NT2/D1 (cell line): ENCODE data around the gene PDXK.

Experiments
- DNase-seq: peaks from one replicate; pipeline ENCODE4 v3.0.0-alpha.2; 2011; ENCODE audit warnings: low read depth, low spot score
- H3K27me3 ChIP-seq: 2 replicates; pipeline ENCODE4 v1.6.0; 2011; ENCODE audit warnings: mild to moderate bottlenecking; ENCODE audit not compliant: insufficient read length, insufficient read depth
- H3K36me3 ChIP-seq: 2 replicates; pipeline ENCODE4 v1.6.1; 2011; ENCODE audit warnings: mild to moderate bottlenecking, low read length, mixed read lengths; ENCODE audit not compliant: insufficient read depth, insufficient read length
- H3K4me1 ChIP-seq: 2 replicates; pipeline ENCODE4 v1.5.1; 2011; ENCODE audit not compliant: insufficient read depth, insufficient read length
- H3K4me3 ChIP-seq: 2 replicates; pipeline ENCODE4 v1.5.1; 2011; ENCODE audit warnings: low read depth; ENCODE audit not compliant: insufficient read length
- H3K9ac ChIP-seq: 2 replicates; pipeline ENCODE4 v1.6.0; 2011; ENCODE audit warnings: low read depth; ENCODE audit not compliant: insufficient read length
- H3K9me3 ChIP-seq: 2 replicates; pipeline ENCODE4 v1.5.1; 2011; ENCODE audit warnings: mild to moderate bottlenecking, low read length; ENCODE audit not compliant: insufficient read depth
- SUZ12 ChIP-seq: IDR thresholded peaks from 2 replicates; pipeline ENCODE4 v1.6.1; 2011; ENCODE audit not compliant: insufficient read length, insufficient read depth; ENCODE audit errors: extremely low read depth
- YY1 ChIP-seq: IDR thresholded peaks from 2 replicates; pipeline ENCODE4 v1.6.1; 2011; ENCODE audit not compliant: insufficient read length, insufficient read depth
- ZNF274 ChIP-seq: IDR thresholded peaks from 2 replicates; pipeline ENCODE4 v1.6.1; 2011; ENCODE audit warnings: mild to moderate bottlenecking, low read depth, low read length

The PDXK gene

GRCh38 chr21:43751955-43752591, 33.1 kb downstream of the PDXK start:
- no peak overlapping the region for H3K4me3 ChIP-seq
- H3K9ac ChIP-seq, result no peak overlapping the region
- no peak for TF ChIP-seq YY1
- no peak for TF ChIP-seq SUZ12
- TF ChIP-seq ZNF274, result no peak
- H3K9me3 ChIP-seq, result no peaks in the 10 kb centered on the region
- H3K4me1 ChIP-seq, result peaks cover 10% of the 10 kb centered on the region
- peaks cover 96% of the 10 kb centered on the region for H3K36me3 ChIP-seq
- DNase-seq, result no peak
- H3K27me3 ChIP-seq, result no peaks in the 10 kb centered on the region

GRCh38 chr21:43752758-43753438, 34.0 kb downstream of the PDXK start:
- H3K27me3 ChIP-seq, result no peaks in the 10 kb centered on the region
- no peaks in the 10 kb centered on the region for H3K9me3 ChIP-seq
- TF ChIP-seq SUZ12, result no peak
- no peak for TF ChIP-seq ZNF274
- no peak for TF ChIP-seq YY1
- peaks cover 10% of the 10 kb centered on the region for H3K4me1 ChIP-seq
- H3K36me3 ChIP-seq, result peaks cover 96% of the 10 kb centered on the region
- H3K4me3 ChIP-seq, result no peak overlapping the region
- no peak overlapping the region for H3K9ac ChIP-seq
- no peak for DNase-seq

DNA sequence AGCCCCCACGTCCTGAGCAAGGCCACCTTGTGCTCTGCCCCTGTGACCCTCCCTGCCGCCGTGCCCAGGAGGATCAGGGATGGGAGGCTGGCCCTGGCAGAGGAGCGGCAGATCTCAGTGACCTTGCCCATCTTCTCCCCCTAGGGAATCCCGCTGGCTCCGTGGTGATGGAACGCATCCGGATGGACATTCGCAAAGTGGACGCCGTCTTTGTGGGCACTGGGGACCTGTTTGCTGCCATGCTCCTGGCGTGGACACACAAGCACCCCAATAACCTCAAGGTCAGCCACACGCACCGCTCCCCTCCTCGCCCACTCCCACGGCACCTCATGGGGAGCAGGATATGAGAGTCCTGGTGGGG, 34.5 kb downstream of the PDXK start:
- Histone ChIP-seq H3K4me1 (peaks cover 10% of the 10 kb centered on the region), H3K9me3 (no peaks in the 10 kb centered on the region), H3K36me3 (peaks cover 96% of the 10 kb centered on the region), H3K27me3 (no peaks in the 10 kb centered on the region), H3K9ac (no peak overlapping the region), H3K4me3 (no peak overlapping the region)
- DNase-seq, result no peak
- TF ChIP-seq ZNF274, result no peak
- TF ChIP-seq SUZ12, result no peak
- TF ChIP-seq YY1, result no peak

DNA sequence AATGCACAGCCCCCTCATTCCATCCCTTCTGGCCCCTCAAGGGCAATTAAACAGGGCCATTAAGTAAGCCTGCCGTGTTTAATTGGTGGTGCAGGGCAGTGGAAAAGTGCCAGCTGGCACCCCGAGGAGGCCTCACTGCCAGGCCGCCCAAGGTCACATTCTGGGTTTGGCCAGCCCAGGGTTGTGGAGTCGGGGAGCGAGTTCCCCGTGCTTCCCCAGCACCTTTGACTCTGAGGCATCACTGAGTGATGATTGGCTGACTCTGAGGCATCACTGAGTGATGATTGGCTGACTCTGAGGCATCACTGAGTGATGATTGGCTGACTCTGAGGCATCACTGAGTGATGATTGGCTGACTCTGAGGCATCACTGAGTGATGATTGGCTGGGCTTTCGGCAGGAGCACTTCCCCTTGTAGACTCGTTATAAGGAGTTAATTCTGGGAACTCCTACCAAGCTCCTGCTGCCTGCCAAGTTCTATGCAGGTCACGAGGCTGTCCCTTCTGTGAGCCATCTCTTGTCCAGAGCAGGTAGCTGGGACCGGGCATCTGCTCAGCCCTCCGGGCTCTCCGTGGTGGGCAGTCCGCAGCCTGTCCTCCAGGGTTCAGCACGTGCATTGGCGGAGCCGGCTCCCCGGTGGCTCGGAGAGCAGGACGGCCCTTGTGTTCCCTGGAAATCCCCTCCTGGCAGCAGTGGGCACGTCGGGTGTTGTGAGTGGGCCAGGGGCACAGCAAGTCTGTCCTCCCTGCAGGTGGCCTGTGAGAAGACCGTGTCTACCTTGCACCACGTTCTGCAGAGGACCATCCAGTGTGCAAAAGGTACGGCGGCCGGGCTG, 36.2 kb downstream of the PDXK start:
- no peak for TF ChIP-seq YY1
- no peak for TF ChIP-seq ZNF274
- no peak for TF ChIP-seq SUZ12
- H3K4me1 ChIP-seq, result peaks cover 9% of the 10 kb centered on the region
- DNase-seq, result no peak
- H3K27me3 ChIP-seq, result no peaks in the 10 kb centered on the region
- no peaks in the 10 kb centered on the region for H3K9me3 ChIP-seq
- peaks cover 95% of the 10 kb centered on the region for H3K36me3 ChIP-seq
- no peak overlapping the region for H3K4me3 ChIP-seq
- no peak overlapping the region for H3K9ac ChIP-seq

DNA sequence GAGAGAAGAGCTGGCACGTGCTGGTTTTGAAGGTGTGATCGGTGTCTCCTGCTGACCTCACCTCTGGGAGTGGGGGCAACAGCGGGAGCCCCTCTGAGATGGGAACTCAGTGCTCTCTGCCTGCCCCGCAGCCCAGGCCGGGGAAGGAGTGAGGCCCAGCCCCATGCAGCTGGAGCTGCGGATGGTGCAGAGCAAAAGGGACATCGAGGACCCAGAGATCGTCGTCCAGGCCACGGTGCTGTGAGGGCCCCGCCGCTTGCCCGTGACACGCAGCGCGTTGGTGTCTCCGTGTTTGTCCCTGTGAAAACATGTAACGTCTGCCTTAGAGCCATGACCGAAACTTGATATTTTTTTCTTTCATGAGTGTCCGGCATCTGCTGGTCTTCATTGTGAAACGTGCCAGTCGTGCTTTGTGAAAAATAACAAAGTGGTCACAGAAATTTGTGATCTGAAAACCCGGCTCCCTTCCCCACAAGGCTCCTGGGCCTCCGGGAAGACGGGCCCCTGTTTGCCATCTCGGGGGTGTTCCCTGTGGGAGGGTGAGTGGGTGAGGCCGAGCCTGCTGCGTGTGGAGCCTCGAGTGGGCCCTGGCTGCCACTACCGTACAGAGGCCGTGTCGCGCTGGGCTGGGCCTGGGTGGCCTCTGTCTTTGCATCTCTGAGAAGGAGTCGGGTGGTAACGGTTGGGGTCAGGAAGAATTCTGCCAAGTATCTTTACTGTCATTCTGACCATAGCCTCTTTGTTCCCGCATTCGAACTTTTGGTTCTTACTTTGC, 37.1 kb downstream of the PDXK start:
- TF ChIP-seq YY1, result no peak
- TF ChIP-seq ZNF274, result no peak
- TF ChIP-seq SUZ12, result no peak
- H3K9me3 ChIP-seq, result no peaks in the 10 kb centered on the region
- no peak overlapping the region for H3K9ac ChIP-seq
- no peaks in the 10 kb centered on the region for H3K27me3 ChIP-seq
- H3K36me3 ChIP-seq, result peaks cover 94% of the 10 kb centered on the region
- no peak for DNase-seq
- peaks cover 9% of the 10 kb centered on the region for H3K4me1 ChIP-seq
- H3K4me3 ChIP-seq, result no peak overlapping the region

GRCh38 chr21:43757601-43758000, 38.7 kb downstream of the PDXK start:
- peak overlapping the region; percentile 53 for H3K9ac ChIP-seq
- H3K4me3 ChIP-seq, result no peak overlapping the region
- H3K9me3 ChIP-seq, result no peaks in the 10 kb centered on the region
- H3K36me3 ChIP-seq, result peaks cover 97% of the 10 kb centered on the region
- H3K27me3 ChIP-seq, result no peaks in the 10 kb centered on the region
- H3K4me1 ChIP-seq, result peaks cover 9% of the 10 kb centered on the region
- TF ChIP-seq SUZ12, result no peak
- TF ChIP-seq YY1, result no peak
- no peak for TF ChIP-seq ZNF274
- no peak for DNase-seq

DNA sequence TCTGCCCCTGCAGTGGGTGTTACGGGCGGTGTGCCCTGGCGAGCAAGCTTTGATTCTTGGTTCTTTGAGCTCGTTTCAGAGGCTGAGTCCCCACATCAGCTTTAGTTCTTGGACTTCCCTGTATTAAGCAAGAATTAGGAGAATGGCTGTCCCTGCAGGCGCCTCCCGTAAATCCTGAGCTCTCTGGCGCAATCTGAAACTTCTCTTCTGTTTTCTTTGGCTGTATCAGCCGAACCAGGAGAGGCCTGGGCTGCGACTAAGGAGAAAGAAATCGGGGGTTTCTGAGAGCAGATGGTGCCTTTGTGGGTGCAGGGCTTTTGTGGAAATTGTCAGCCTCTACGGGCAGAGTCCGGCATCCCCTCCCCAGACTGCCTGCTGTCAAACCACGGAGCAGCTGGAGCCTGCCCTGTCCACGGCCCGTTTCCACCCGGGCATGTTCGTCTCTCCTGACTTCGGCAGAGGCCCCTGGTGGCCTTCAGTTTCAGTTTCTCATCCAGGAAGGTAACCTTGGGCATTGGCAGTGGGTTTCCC, 39.2 kb downstream of the PDXK start:
- Histone ChIP-seq H3K4me3 (no peak overlapping the region), H3K4me1 (peaks cover 9% of the 10 kb centered on the region), H3K27me3 (no peaks in the 10 kb centered on the region), H3K9me3 (no peaks in the 10 kb centered on the region), H3K9ac (no peak overlapping the region), H3K36me3 (peaks cover 97% of the 10 kb centered on the region)
- no peak for TF ChIP-seq YY1
- no peak for TF ChIP-seq SUZ12
- no peak for TF ChIP-seq ZNF274
- DNase-seq, result no peak
